Activated naive CD4-positive, alpha-beta T cell treated with anti-CD3 and anti-CD28 coated beads, Interleukin-2, amount 50 U/mL, for 24 hours (primary cell): ENCODE data around the gene FIP1L1.
"Not testable (repeated sequence)": the region's sequence is repeated elsewhere in the genome, so short reads cannot be mapped to it uniquely, and the experiment has no call there.

Experiments
- H3K27ac Mint-ChIP-seq: one replicate; pipeline ENCODE4 v1.8.0; 2021; ENCODE audit warnings: mild to moderate bottlenecking, mixed read lengths
- H3K27me3 Mint-ChIP-seq: one replicate; pipeline ENCODE4 v1.8.0; 2021; ENCODE audit warnings: mixed read lengths
- H3K36me3 Mint-ChIP-seq: one replicate; pipeline ENCODE4 v1.8.0; 2021; ENCODE audit warnings: mixed read lengths
- H3K4me1 Mint-ChIP-seq: one replicate; pipeline ENCODE4 v1.8.0; 2021; ENCODE audit warnings: mixed read lengths
- H3K4me3 Mint-ChIP-seq: one replicate; pipeline ENCODE4 v1.8.0; 2021; ENCODE audit warnings: mild to moderate bottlenecking, mixed read lengths
- H3K9me3 Mint-ChIP-seq: one replicate; pipeline ENCODE4 v1.8.0; 2021; ENCODE audit warnings: mixed read lengths

Gene FIP1L1, protein sequence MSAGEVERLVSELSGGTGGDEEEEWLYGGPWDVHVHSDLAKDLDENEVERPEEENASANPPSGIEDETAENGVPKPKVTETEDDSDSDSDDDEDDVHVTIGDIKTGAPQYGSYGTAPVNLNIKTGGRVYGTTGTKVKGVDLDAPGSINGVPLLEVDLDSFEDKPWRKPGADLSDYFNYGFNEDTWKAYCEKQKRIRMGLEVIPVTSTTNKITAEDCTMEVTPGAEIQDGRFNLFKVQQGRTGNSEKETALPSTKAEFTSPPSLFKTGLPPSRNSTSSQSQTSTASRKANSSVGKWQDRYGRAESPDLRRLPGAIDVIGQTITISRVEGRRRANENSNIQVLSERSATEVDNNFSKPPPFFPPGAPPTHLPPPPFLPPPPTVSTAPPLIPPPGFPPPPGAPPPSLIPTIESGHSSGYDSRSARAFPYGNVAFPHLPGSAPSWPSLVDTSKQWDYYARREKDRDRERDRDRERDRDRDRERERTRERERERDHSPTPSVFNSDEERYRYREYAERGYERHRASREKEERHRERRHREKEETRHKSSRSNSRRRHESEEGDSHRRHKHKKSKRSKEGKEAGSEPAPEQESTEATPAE

DNA sequence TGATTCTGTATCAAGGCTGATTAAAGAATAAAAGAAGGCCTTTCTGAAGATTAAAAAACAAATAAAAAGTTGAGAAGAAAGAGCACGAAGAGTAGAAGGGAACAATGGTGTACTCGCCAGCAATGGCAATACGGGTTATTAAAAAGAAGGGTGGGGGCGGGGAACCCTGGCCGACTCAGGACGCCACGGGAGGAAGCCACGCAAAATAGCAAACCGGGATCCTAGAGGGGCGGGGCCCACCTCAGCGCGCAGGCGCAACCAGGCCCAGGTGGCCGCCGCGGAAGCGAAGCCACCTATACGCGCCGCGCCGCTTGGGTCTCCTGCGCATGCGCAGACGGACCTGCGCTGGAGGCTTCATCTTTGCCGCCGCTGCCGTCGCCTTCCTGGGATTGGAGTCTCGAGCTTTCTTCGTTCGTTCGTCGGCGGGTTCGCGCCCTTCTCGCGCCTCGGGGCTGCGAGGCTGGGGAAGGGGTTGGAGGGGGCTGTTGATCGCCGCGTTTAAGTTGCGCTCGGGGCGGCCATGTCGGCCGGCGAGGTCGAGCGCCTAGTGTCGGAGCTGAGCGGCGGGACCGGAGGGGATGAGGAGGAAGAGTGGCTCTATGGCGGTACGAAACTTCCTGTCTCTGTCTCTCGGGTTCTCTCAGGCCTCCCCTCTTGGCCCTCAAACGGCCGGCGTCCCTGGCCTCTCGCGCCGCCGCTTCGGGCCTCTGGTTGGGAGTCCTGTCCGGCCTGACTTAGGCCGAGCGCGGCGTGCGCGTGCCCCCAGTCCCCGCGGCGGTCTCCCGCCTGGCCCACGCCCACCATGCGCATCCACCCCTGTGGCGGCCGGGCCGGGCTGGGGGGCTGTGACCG is at the start of gene FIP1L1:
Gene FIP1L1, plus strand, starts transcription at position 323 of the 852 bp plus-strand sequence. Its CDS starts 198 bp downstream, at position 521.
- Mint-ChIP-seq H3K4me1 (peaks cover 35% of the 10 kb centered on the region), H3K36me3 (peaks cover 9% of the 10 kb centered on the region), H3K9me3 (no peaks in the 10 kb centered on the region), H3K27ac (peak within 1 kb of the TSS; percentile 98), H3K27me3 (no peaks in the 10 kb centered on the region), H3K4me3 (peak within 1 kb of the TSS; percentile 98)

DNA sequence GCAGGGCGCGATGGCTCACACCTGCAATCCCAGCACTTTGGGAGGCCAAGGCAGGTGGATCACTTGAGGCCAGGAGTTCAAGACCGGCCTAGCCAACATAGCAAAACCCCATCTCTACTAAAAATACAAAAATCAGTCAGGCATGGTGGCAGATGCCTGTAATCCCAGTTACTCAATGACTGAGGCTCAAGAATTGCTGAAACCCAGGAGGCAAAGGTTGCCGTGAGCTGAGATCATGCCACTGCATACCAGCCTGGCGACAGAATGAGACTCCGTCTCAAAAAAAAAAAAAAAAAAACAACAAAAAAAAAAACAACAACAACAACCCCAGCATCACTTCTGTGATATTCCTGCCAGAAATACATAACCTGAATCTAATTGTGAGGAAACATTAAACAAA is 42.5 kb upstream of the FIP1L1 start:
- H3K4me3 Mint-ChIP-seq, H3K27ac Mint-ChIP-seq, H3K27me3 Mint-ChIP-seq, H3K4me1 Mint-ChIP-seq, H3K9me3 Mint-ChIP-seq: not testable (repeated sequence)
- peaks cover 16% of the 10 kb centered on the region for H3K36me3 Mint-ChIP-seq

DNA sequence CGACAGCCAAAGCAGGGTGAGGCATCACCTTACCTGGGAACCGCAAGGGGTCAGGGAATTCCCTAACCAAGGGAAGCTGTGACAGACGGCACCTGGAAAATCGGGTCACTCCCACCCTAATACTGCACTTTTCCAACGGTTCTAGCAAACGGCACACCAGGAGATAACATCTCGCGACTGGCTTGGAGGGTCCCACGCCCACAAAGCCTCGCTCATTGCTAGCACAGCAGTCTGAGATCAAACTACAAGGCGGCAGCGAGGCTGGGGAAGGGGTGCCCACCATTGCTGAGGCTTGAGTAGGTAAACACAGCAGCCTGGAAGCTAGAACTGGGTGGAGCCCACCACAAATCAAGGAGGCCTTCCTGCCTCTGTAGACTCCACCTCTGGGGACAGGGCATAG is 37.3 kb upstream of the FIP1L1 start:
- not testable (repeated sequence) for H3K4me3 Mint-ChIP-seq, H3K27ac Mint-ChIP-seq, H3K27me3 Mint-ChIP-seq, H3K9me3 Mint-ChIP-seq
- peaks cover 21% of the 10 kb centered on the region for H3K4me1 Mint-ChIP-seq
- peaks cover 38% of the 10 kb centered on the region for H3K36me3 Mint-ChIP-seq

DNA sequence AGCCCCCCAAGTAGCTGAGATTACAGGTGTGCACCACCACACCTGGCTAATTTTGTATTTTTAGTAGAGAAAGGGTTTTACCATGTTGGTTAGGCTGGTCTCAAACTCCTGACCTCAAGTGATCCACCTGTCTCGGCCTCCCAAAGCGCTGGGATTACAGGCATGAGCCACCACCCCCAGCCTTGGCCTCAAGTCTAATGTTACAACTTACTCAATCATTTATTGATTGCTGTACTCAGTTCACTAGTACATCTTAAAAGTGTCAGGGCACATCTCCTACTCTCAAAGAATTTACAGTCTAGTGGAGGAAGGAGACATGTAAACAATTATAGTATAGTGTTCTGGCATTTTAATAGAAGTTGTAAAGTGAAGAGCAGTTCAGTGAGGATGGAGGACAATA is 31.0 kb upstream of the FIP1L1 start:
- H3K9me3 Mint-ChIP-seq, H3K27ac Mint-ChIP-seq, H3K27me3 Mint-ChIP-seq, H3K4me3 Mint-ChIP-seq: not testable (repeated sequence)
- peaks cover 60% of the 10 kb centered on the region for H3K36me3 Mint-ChIP-seq
- H3K4me1 Mint-ChIP-seq = peaks cover 25% of the 10 kb centered on the region

DNA sequence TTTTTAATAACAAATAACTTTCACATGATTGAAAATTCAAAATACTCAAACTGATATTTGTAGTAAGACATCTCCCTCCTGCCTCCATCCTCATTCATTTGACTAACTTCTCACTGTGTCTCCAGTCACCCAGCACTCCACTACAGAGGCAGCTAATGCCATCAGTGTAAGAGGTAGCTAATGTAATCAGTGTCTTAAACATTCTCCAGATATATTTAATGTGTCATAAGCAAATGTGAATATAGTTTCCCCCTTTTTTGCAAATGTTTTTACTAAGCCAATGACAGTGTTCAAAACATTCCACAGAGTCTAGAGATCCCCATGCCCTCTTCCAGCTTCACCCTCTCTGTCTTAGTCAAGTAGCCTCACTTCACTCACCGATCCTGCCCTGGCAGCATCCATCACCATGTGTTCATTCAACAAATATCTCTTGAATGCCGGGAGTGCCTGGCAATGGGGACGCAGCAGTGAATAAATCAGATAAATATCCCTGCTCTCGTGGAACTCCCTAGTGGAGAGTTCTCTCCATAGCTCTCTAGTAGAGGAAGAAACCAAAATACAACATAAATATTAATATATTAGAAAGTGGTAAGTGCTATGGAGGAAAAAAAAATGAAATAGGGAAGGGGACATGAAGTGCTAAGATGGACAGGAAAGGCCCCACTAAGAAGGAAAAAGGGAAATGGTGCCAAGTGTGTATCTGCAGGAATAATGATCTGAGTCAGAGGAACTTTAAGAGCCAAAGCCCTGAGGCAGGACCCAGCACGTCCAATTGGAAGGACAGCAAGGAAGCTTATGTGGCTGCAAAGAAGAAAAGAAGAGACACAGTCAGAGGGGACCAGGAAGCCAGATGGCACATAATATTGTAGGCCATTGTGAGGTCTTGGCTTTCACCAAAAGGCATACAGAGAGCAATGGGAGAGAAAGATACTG is 30.3 kb upstream of the FIP1L1 start:
- Mint-ChIP-seq H3K27ac (no peak overlapping the region), H3K9me3 (no peaks in the 10 kb centered on the region), H3K36me3 (peaks cover 57% of the 10 kb centered on the region)

DNA sequence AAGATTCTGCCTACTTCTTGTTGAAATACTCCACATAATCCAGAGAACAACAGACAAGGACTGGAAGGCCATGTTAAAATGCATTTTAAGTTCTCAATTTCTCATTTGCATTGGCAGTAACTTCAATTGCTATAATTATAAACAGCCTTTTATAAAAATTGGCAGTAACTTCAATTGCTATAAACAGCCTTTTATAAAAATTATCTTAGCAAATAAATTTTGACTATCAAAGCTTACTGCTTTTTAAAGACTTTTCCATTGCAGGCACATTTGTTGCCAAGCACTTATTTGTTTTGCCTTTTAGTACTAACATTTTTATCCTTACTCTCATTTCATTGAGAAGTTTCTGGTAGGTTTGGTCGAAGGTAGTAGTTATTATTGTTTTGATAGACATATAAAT is 29.4 kb upstream of the FIP1L1 start:
- Mint-ChIP-seq H3K9me3 (no peaks in the 10 kb centered on the region), H3K4me3 (no peak overlapping the region), H3K27ac (no peak overlapping the region), H3K4me1 (peaks cover 15% of the 10 kb centered on the region), H3K27me3 (no peaks in the 10 kb centered on the region), H3K36me3 (peaks cover 58% of the 10 kb centered on the region)

More for the DNA sequence above, 30.3 kb upstream of the FIP1L1 start:
- no peak overlapping the region for H3K4me3 Mint-ChIP-seq
- peaks cover 22% of the 10 kb centered on the region for H3K4me1 Mint-ChIP-seq
- H3K27me3 Mint-ChIP-seq = no peaks in the 10 kb centered on the region

DNA sequence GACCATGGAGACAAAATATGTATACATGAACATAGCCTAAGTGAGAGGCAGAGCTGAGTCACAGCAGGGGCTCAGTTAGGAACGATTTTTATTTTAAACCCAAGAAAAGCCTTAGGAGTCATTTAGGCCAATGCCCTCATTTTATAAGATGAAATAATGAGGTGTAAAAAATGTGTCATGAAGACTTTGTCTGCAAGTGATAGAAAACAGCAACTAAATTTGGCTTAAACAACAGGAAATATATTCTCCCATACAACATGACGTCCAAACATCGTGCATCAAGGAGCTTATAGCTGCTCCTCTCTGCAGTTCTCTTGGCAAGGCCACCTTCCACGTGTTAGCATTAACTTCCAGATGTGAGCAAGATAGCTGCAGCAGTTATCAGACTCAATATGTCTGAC is 28.4 kb upstream of the FIP1L1 start:
- Mint-ChIP-seq H3K4me1 (peaks cover 10% of the 10 kb centered on the region), H3K27me3 (no peaks in the 10 kb centered on the region), H3K9me3 (no peaks in the 10 kb centered on the region), H3K27ac (no peak overlapping the region), H3K4me3 (no peak overlapping the region), H3K36me3 (peaks cover 53% of the 10 kb centered on the region)

DNA sequence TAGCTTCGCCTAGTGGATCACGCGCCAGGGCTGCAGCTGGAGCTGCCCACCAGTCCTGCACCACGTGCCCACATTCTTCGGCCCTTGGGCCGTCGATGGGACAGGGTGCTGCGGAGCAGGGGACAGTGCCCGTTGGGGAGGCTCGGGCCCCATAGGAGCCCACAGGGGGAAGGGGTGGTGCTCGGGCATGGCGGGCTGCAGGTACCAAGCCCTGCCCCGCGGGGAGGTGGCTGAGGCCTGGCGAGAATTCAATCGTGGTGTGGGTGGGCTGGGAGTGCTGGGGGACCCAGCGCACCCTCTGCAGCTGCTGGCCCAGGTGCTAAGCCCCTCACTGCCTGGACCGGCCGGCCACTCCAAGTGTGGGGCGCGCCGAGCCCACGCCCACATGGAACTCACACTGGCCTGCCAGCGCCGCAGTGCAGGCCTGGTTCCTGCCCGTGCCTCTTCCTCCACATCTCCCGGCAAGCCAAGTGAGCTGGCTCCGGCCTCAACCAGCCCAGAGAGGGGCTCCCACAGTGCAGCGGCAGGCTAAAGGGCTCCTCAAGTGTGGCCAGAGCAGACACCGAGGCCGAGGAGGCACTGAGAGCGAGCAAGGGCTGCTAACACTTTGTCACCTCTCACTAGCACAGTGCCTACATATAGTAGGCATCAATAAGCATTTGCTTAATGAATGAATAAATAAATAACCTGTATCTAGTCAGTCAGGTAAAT is 23.3 kb upstream of the FIP1L1 start:
- H3K36me3 Mint-ChIP-seq = peaks cover 36% of the 10 kb centered on the region
- H3K27ac Mint-ChIP-seq = no peak overlapping the region
- H3K4me1 Mint-ChIP-seq = peaks cover 23% of the 10 kb centered on the region
- no peak overlapping the region for H3K4me3 Mint-ChIP-seq
- no peaks in the 10 kb centered on the region for H3K27me3 Mint-ChIP-seq
- H3K9me3 Mint-ChIP-seq = no peaks in the 10 kb centered on the region

DNA sequence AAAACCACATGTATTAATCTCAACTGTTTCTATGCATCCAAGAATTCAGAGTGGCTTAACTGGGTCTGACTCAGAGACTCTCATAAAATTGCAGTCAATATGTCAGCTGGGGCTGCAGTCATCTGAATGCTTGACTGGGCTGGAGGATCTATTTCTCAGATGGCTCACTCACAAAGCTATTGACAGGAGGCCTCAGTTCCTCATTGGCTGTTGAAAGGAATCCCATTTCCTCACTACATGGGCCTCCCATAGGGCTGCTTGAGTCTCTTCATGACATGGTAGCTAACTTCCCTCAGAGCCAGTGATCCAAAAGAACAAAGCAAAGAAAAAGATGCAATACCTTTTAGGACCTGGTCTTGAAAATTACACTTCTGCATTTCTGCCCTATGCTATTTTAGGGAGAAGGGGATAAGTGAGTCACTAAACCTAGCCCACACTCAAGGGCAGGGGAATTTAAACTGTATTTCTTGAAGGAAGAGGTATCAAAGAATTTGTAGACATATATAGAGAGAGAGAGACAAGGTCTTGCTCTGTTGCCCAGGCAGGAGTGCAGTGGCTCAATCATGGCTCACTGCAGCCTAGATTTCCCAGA is 21.4 kb upstream of the FIP1L1 start:
- no peaks in the 10 kb centered on the region for H3K27me3 Mint-ChIP-seq
- H3K9me3 Mint-ChIP-seq = no peaks in the 10 kb centered on the region
- peaks cover 21% of the 10 kb centered on the region for H3K36me3 Mint-ChIP-seq
- H3K4me1 Mint-ChIP-seq = peaks cover 38% of the 10 kb centered on the region
- no peak overlapping the region for H3K4me3 Mint-ChIP-seq
- no peak overlapping the region for H3K27ac Mint-ChIP-seq

DNA sequence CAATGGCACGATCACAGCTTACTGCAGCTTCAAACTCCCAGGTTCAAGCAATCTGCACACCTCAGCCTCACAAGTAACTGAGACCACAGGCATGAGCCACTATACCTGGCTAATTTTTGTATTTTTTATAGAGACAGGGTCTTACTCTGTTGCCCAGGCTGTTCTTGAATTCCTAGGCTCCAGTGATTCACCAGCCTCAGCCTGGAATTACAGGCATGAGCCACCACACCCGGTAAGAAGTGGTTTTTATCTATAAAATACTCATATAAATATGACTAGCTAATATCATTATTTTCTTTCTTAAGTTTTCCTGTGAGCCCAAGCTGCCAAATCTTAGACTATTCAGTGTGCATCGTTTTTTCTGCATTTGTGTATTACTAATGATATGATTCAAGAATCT is 16.0 kb upstream of the FIP1L1 start:
- H3K4me1 Mint-ChIP-seq = peaks cover 47% of the 10 kb centered on the region
- no peaks in the 10 kb centered on the region for H3K9me3 Mint-ChIP-seq
- H3K4me3 Mint-ChIP-seq = peak overlapping the region; percentile 81
- peaks cover 13% of the 10 kb centered on the region for H3K36me3 Mint-ChIP-seq
- no peaks in the 10 kb centered on the region for H3K27me3 Mint-ChIP-seq
- H3K27ac Mint-ChIP-seq = no peak overlapping the region

DNA sequence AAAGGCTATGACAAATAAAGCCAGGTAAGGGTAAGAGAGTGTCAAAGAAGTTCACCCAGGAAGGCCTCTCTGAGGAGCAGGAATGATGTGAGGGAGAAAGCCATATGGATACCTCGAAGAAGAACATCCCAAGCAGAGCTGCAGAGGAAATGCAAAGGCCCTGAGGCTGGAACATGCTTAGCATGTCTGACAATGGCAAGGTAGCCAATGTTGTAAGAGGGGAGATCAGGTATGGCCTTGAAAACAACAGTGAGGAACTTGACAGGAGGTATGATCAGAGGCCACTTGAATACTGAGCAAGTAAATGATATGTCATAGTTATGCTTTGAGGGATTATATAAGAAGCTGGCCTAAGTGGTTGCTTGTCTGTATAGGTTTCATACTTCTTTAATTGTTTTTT is 15.3 kb upstream of the FIP1L1 start:
- Mint-ChIP-seq H3K27me3 (no peaks in the 10 kb centered on the region), H3K4me3 (peak overlapping the region; percentile 81), H3K4me1 (peaks cover 53% of the 10 kb centered on the region), H3K9me3 (no peaks in the 10 kb centered on the region), H3K36me3 (peaks cover 13% of the 10 kb centered on the region), H3K27ac (no peak overlapping the region)

DNA sequence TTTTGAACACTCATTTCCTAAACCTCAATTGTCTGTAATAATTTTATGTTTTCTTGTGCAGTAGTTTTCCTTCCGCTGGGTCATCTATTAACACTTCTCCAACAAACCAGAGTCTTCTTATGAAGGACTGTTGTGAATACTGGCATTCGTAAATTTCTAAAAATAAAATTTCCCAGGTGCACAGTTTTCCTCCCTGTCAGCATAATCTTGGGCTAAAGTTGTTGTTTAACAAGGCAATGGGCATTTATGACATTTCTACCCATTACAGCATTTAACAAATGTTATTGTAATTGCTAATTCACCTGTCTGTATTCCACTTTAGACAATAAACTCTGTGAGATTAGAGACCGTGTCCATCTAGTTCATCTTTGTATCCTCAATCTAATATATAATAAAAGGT is 12.8 kb upstream of the FIP1L1 start:
- Mint-ChIP-seq H3K36me3 (peaks cover 8% of the 10 kb centered on the region), H3K4me1 (peaks cover 46% of the 10 kb centered on the region), H3K4me3 (peak overlapping the region; percentile 98), H3K9me3 (no peaks in the 10 kb centered on the region), H3K27ac (no peak overlapping the region), H3K27me3 (no peaks in the 10 kb centered on the region)

DNA sequence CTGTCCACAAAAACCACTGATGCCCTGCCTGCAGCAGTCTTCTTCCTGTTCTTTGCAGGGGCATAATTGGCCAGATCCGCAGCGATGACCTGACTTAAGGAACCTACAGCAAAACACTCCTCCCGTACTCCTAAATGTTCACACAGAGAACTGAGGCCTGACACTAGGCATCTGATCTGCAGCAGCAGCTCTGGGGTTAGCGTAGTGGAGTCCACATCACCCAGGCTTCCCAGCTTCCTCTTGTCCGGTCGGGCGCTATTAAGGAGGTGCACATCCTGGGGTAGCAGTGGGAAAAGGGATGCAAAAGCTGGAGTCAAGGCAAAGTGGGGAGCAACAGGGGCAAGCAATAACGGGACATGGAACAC is 12.3 kb upstream of the FIP1L1 start:
- peak overlapping the region; percentile 98 for H3K4me3 Mint-ChIP-seq
- peaks cover 8% of the 10 kb centered on the region for H3K36me3 Mint-ChIP-seq
- H3K9me3 Mint-ChIP-seq = no peaks in the 10 kb centered on the region
- peak overlapping the region; percentile 99 for H3K27ac Mint-ChIP-seq
- peaks cover 4% of the 10 kb centered on the region for H3K27me3 Mint-ChIP-seq
- H3K4me1 Mint-ChIP-seq = peaks cover 41% of the 10 kb centered on the region
